Ishikawa (cell line): ENCODE measurements around the gene TMEM37.

Source experiments
- CEBPB ChIP-seq: IDR thresholded peaks from 2 replicates; pipeline ENCODE4 v1.6.1; 2012
- CREB1 ChIP-seq: IDR thresholded peaks from 2 replicates; pipeline ENCODE4 v1.6.1; 2012; ENCODE audit warnings: low read depth
- EGR1 ChIP-seq: IDR thresholded peaks from 2 replicates; pipeline ENCODE4 v1.6.1; 2012
- EP300 ChIP-seq: IDR thresholded peaks from 2 replicates; pipeline ENCODE4 v1.6.1; 2012; ENCODE audit warnings: borderline replicate concordance
- FOXM1 ChIP-seq: IDR thresholded peaks from 2 replicates; pipeline ENCODE4 v1.6.1; 2012; ENCODE audit warnings: low read depth, borderline replicate concordance
- NFIC ChIP-seq: IDR thresholded peaks from 2 replicates; pipeline ENCODE4 v1.6.1; 2012
- RAD21 ChIP-seq: IDR thresholded peaks from 2 replicates; pipeline ENCODE4 v1.6.1; 2012; ENCODE audit warnings: low read depth
- REST ChIP-seq: IDR thresholded peaks from 2 replicates; pipeline ENCODE4 v1.6.1; 2012; ENCODE audit warnings: low read depth, mild to moderate bottlenecking
- TAF1 ChIP-seq: IDR thresholded peaks from 2 replicates; pipeline ENCODE4 v1.6.1; 2012; ENCODE audit warnings: low read depth, mild to moderate bottlenecking
- TCF12 ChIP-seq: IDR thresholded peaks from 2 replicates; pipeline ENCODE4 v1.6.1; 2012; ENCODE audit warnings: low read depth
- TEAD4 ChIP-seq: IDR thresholded peaks from 2 replicates; pipeline ENCODE4 v1.6.1; 2012
- USF1 ChIP-seq: IDR thresholded peaks from 2 replicates; pipeline ENCODE4 v1.6.1; 2012
- YY1 ChIP-seq: IDR thresholded peaks from 2 replicates; pipeline ENCODE4 v1.6.1; 2012; ENCODE audit warnings: low read depth
- ZBTB7A ChIP-seq: IDR thresholded peaks from 2 replicates; pipeline ENCODE4 v1.6.1; 2012; ENCODE audit warnings: low read depth
- TF ChIP-seq, protein P1 (sequence below): IDR thresholded peaks from 2 replicates; pipeline ENCODE4 v1.6.1; 2012

Gene TMEM37

DNA sequence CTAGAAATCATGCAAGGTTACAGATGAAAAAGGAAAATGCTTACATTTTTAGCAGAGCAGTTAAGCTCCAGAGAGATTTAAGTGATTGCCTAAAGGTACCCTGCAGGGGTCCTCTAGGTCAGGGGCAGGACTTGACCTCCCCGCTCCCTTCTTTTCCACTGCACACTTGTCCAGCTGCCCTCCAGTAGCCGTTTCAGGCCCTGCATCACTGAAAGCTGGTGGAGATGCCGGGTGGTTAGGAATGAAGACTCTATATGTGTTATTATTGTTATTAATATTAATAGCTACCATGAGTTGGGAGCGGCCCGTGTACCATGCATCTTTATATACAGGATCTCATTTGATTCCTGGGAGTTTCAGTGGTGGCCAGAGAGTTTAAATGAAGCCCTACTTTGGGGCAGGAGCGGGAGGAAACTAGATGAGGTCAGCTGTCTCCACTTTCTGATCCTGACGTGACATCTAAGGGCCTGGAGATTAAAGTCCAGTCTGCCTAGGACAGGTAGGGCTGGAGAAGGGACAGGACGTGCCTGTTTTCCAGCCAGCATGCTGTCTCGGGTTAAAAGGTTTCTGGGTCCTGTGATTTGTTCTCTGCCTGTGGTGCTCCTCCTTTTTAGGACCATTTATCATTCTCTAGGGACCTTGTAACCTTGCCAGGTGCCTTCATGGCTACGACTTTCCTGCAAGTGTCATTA lies 2.1 kb downstream of the TMEM37 start:
- TF ChIP-seq YY1 (no peak), REST (no peak), TAF1 (no peak), EGR1 (no peak), NFIC (no peak), TCF12 (no peak), TEAD4 (no peak), CREB1 (no peak)
- TF ChIP-seq, protein P1, sequence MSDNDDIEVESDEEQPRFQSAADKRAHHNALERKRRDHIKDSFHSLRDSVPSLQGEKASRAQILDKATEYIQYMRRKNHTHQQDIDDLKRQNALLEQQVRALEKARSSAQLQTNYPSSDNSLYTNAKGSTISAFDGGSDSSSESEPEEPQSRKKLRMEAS, result no peak

DNA sequence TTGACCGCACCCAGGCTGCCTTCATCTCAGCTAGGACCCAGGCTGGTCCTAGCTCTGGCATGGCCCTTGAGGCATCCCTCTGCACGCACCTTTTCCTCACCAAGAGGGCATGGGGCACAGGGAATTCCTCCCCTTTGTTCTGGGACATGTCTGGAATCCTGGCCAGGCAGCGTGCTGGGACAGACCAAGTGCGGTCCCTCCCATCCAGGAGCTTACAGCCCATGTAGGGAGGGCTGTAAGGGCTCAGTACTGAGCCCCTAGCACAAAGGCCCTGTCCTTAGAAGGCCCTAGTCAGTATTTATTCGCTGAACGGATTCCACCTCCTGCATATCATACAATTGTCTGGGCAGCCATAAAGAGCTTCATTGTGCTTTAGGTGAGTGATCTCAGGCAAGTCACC lies 3.0 kb downstream of the TMEM37 start:
- TF ChIP-seq FOXM1, result no peak
- TF ChIP-seq TCF12, result no peak
- TF ChIP-seq NFIC, result no peak
- no peak for TF ChIP-seq ZBTB7A
- TF ChIP-seq, protein P1, result no peak
- no peak for TF ChIP-seq TEAD4

DNA sequence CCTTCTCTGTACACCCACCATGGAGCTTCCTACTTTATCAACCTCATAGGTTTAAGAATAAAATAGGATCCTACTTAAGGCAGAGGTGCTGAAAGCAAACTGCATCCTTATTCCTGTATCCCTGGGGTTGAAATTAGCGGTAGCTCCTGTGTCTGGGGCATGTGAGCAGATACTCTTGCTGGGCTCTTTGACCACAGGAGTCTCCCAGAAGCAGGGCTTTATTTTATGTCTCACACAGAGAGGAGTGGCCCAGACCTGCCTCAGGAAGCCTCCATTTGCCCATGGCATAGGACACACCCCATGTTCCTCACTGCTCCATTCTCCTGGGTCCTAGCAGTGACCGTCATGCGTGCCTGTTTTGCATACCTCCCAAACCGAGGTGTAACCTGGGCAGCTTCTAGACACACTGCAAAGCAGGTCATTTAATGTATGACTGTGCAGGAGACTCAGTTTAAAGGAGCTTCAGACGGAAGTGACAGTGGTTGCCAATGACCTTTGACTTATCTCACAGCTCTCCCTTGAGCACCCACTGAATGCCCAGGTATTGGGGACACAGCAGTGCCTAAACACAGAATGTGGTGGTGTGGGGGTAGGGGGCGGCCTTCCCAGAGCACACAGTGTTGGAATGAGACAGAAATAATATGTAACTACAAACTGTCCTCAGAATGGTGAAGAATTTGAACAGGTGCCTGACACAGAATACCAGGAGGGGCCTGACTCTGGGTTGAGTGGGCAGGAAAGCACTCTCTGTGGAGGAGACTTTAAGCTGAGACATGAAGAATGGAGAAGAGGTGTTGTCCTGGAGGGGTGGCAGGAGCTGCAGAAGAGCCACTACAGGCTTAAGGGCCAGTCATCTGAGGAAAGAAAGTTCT lies 3.7 kb downstream of the TMEM37 start:
- TF ChIP-seq YY1 (no peak), REST (no peak), EGR1 (no peak), NFIC (no peak), CREB1 (no peak), ZBTB7A (no peak), RAD21 (no peak), TCF12 (no peak), TEAD4 (no peak), EP300 (no peak), CEBPB (no peak), TAF1 (no peak), FOXM1 (no peak), USF1 (no peak)

- TF ChIP-seq EGR1 (no peak), REST (no peak), FOXM1 (no peak), TAF1 (no peak), CREB1 (no peak), ZBTB7A (no peak), RAD21 (no peak), USF1 (no peak), YY1 (no peak), TCF12 (no peak), EP300 (no peak), TEAD4 (no peak), NFIC (no peak), CEBPB (no peak)
- TF ChIP-seq, protein P1, result no peak
Observed at GRCh38 chr2:119435953-119436297, 4.3 kb downstream of the TMEM37 start.
